Chondrocyte (in vitro differentiated cells): ENCODE results near the gene SLC9C1. TPM values are rescaled to one million over a fixed set of nuclear protein-coding genes. Genes with fewer than 3 reads are reported as not detected.

ENCODE experiments used
- DNase-seq: peaks from one replicate; pipeline ENCODE4 v3.0.0; 2021; ENCODE audit warnings: mixed read lengths, low spot score
- H3K27ac Mint-ChIP-seq: one replicate; pipeline ENCODE4 v1.8.0; 2021; ENCODE audit warnings: mild to moderate bottlenecking, moderate library complexity, mixed read lengths; ENCODE audit not compliant: unreplicated experiment
- H3K27me3 Mint-ChIP-seq: 2 replicates; pipeline ENCODE4 v1.8.0; 2021; ENCODE audit warnings: low read depth, mixed read lengths
- H3K36me3 Mint-ChIP-seq: 2 replicates; pipeline ENCODE4 v1.8.0; 2021; ENCODE audit warnings: low read depth, mixed read lengths
- H3K4me1 Mint-ChIP-seq: 2 replicates; pipeline ENCODE4 v1.8.0; 2021; ENCODE audit warnings: low read depth, mild to moderate bottlenecking, mixed read lengths
- H3K4me3 Mint-ChIP-seq: one replicate; pipeline ENCODE4 v1.8.0; 2021; ENCODE audit warnings: mild to moderate bottlenecking, moderate library complexity, mixed read lengths; ENCODE audit not compliant: unreplicated experiment
- H3K9me3 Mint-ChIP-seq: 2 replicates; pipeline ENCODE4 v1.8.0; 2021; ENCODE audit warnings: low read depth, mixed read lengths
- total RNA-seq: library from RNA; stranded (reverse); gene quantifications from 3 replicates; pipeline ENCODE4 v1.2.1, GENCODE V29; 2021
- TF ChIP-seq, protein P1 (sequence below): fragments of 200-600 bp; sonication (generic); IDR thresholded peaks from 2 replicates; pipeline ENCODE4 v1.5.0; 2021; ENCODE audit warnings: antibody characterized with exemption, mild to moderate bottlenecking, moderate library complexity

The SLC9C1 gene
- total RNA-seq, 1 donor from 2014 or later, result 0.07 TPM

DNA sequence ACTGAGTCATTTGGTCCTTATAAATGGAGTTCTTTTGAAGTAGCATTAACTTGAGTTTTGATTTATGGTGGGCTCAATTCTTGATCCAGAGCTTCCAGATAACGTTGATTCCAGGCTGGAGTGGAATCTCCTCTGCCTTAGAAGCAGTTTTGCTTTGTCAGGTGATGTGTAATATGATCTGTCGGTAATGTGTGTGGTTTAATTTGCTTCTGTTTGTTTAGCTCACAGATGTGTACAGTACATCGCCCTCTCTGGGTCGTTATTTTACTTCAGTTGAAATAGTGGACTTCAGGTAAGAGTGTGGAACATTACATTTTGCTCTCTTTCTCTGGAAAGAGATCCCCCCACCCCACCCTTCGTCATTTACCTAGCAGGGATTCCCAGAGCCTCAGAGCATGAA, 184.7 kb downstream of the SLC9C1 start:
- Mint-ChIP-seq H3K27ac (no peak overlapping the region), H3K4me3 (no peak overlapping the region), H3K27me3 (no peaks in the 10 kb centered on the region), H3K9me3 (no peaks in the 10 kb centered on the region), H3K36me3 (peaks cover 14% of the 10 kb centered on the region), H3K4me1 (no peaks in the 10 kb centered on the region)
- TF ChIP-seq, protein P1, sequence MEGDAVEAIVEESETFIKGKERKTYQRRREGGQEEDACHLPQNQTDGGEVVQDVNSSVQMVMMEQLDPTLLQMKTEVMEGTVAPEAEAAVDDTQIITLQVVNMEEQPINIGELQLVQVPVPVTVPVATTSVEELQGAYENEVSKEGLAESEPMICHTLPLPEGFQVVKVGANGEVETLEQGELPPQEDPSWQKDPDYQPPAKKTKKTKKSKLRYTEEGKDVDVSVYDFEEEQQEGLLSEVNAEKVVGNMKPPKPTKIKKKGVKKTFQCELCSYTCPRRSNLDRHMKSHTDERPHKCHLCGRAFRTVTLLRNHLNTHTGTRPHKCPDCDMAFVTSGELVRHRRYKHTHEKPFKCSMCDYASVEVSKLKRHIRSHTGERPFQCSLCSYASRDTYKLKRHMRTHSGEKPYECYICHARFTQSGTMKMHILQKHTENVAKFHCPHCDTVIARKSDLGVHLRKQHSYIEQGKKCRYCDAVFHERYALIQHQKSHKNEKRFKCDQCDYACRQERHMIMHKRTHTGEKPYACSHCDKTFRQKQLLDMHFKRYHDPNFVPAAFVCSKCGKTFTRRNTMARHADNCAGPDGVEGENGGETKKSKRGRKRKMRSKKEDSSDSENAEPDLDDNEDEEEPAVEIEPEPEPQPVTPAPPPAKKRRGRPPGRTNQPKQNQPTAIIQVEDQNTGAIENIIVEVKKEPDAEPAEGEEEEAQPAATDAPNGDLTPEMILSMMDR, result no peak
- no peak for DNase-seq

DNA sequence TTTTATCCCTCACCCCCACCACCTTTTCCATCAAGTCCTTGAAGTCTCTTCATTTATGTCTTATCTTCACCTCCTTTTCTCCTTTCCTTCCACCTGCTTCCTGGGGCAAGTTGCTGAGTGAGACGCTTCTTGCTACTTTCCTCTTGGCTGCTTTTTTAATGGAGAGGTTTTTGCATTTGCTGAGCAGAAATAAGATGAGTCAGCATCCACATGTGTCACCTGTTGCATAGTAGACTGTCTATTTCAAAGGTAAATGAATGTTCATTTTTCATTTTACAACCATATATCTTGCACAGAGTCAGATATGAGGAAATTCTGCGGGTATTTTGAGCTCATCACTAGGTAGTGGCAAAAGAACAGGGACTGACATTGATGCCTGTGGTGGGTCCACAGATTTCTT, 189.2 kb downstream of the SLC9C1 start:
- no peaks in the 10 kb centered on the region for H3K27me3 Mint-ChIP-seq
- H3K4me3 Mint-ChIP-seq, result no peak overlapping the region
- no peak overlapping the region for H3K27ac Mint-ChIP-seq
- H3K4me1 Mint-ChIP-seq, result peaks cover 7% of the 10 kb centered on the region
- no peaks in the 10 kb centered on the region for H3K9me3 Mint-ChIP-seq
- TF ChIP-seq, protein P1, result no peak
- H3K36me3 Mint-ChIP-seq, result peaks cover 11% of the 10 kb centered on the region
- DNase-seq, result no peak

DNA sequence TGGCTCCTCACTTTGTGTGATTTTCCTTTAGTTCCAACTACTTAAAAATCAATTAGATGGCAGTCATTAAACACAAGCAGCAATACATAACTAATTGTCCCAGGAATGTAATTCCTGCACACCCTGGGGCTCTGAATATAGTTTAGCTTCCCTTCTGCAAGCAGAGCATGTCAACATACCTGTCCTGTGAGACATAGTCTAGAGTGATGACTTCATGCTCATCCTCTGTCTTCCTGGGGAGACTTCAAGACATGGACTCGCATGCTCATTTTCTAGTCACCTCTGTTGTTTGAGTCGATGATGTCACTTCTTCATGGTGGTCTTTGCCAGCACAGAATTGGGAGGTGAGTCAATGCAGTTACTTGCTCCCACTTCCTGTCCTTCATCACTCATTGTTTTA, 192.1 kb downstream of the SLC9C1 start:
- Mint-ChIP-seq H3K27ac (no peak overlapping the region), H3K9me3 (no peaks in the 10 kb centered on the region), H3K27me3 (no peaks in the 10 kb centered on the region), H3K4me1 (peaks cover 26% of the 10 kb centered on the region), H3K4me3 (no peak overlapping the region), H3K36me3 (peaks cover 13% of the 10 kb centered on the region)
- DNase-seq, result no peak
- TF ChIP-seq, protein P1, result no peak

DNA sequence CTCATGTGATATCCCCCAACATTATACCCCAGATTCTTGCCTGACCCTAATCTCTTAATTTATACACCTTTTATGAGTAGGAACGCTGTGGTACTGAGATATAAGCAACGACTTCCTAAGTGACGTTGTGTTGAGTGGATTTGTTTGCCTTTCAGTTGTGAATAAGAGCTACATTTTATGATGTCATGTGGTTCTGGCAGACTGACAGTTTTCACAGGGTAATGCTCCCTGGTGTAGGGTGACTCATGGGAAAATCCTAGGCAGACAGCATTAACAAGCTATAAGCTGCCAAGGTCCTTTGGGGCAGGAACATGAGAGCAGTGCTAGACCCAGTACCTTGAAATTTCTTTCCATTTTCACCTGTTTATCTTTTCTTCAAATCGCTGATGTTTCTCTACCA, 196.6 kb downstream of the SLC9C1 start:
- peaks cover 2% of the 10 kb centered on the region for H3K36me3 Mint-ChIP-seq
- no peaks in the 10 kb centered on the region for H3K9me3 Mint-ChIP-seq
- peak overlapping the region; percentile 92 for H3K27ac Mint-ChIP-seq
- no peaks in the 10 kb centered on the region for H3K27me3 Mint-ChIP-seq
- peak overlapping the region; percentile 31 for H3K4me3 Mint-ChIP-seq
- peaks cover 53% of the 10 kb centered on the region for H3K4me1 Mint-ChIP-seq
- DNase-seq, result no peak
- TF ChIP-seq, protein P1, result no peak

DNA sequence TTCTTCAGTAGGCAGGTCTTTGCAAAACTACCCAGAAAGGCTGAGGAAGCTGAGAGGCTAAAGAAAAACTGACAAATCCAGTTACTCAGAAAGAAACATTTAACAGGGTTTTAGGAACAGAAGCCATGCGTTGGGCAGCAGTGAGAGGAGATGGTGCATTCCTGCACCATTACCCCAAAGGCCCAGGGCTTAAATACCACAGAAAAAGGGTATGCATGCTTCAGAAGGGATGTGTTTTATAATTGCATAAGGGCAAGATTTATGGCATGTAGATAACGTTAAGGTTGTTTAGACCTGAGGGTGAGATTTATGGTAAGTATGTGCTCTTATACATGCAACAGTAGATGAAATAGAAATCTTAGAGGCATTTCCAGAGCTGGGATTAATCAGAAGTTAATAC, 197.8 kb downstream of the SLC9C1 start:
- TF ChIP-seq, protein P1, result no peak
- no peak for DNase-seq
- Mint-ChIP-seq H3K4me1 (peaks cover 52% of the 10 kb centered on the region), H3K9me3 (no peaks in the 10 kb centered on the region), H3K4me3 (no peak overlapping the region), H3K27me3 (no peaks in the 10 kb centered on the region), H3K36me3 (peaks cover 2% of the 10 kb centered on the region), H3K27ac (peak overlapping the region; percentile 45)
